ENCODE data around the gene PTPN14.

Gene PTPN14

DNA sequence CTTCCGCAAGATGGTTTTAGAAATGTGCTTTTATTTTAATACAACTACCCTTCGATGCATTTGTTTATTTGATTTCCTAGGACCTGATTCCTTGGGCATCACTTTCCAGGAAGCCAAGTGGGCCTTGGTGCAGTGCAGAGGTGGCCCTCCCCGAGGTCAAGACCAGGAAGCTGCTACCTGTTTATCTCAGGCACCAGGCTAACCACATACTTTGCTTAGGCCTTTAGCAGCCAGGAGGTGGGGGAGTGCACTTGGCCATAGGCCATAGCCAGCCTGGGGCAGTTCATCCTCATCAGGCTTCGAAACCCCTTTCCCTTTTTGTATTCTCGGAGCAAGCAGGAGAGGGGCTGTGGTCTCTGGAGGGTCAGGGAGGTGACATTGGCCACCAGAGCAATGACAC lies 225.0 kb downstream of the PTPN14 start:
- in situ Hi-C loops (cut with HindIII; ENCODE audit: low sequenced_read_pairs), result loop anchor here (5.0 kb wide), 1 partner anchor 69 kb away; no protein-coding TSS in a partner anchor

DNA sequence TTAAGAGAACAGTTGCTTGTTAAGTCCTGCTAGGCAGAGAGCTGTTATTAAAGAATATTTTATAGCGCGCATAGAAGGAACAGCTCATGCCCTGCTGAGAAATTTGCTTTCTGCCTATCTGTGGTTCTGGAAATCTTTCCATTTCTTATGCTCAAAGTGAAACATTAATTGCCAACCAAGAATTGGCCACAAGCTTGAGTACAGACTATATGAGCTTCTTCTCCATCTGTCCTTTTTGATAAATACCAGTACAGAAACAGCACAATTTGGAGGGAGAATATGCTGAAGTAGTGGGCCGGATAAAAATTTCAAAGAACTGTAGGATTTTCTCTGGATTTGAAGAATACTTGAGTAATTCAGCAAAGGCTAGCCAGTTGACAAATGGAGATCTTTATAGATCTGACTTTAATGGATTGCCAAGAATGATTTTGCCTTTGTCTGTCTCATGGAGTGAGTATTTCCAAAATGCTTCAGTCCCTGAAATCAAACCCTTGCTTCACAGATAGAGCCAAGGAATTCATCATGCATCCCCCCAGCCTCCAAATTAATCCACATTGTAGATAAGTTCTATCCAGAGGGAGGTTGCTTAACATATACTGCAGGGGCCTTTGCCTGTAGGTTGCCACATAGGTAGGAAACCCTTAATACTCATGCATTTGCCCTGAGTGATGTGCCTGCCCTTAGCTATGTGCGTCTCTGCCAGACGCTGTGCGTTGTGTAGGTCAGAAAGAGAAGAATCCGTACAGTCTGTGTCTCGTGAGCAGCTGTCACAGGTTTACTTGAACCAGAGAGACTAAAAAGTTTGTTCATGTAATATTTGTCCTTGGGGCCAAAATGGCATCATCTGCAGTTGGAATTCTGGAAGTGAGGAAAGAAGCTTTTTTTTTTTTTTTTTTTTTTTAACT lies 226.3 kb downstream of the PTPN14 start:
- in situ Hi-C loops (cut with HindIII; ENCODE audit: low sequenced_read_pairs), result loop anchor here (5.0 kb wide), 1 partner anchor 68 kb away; no protein-coding TSS in a partner anchor

DNA sequence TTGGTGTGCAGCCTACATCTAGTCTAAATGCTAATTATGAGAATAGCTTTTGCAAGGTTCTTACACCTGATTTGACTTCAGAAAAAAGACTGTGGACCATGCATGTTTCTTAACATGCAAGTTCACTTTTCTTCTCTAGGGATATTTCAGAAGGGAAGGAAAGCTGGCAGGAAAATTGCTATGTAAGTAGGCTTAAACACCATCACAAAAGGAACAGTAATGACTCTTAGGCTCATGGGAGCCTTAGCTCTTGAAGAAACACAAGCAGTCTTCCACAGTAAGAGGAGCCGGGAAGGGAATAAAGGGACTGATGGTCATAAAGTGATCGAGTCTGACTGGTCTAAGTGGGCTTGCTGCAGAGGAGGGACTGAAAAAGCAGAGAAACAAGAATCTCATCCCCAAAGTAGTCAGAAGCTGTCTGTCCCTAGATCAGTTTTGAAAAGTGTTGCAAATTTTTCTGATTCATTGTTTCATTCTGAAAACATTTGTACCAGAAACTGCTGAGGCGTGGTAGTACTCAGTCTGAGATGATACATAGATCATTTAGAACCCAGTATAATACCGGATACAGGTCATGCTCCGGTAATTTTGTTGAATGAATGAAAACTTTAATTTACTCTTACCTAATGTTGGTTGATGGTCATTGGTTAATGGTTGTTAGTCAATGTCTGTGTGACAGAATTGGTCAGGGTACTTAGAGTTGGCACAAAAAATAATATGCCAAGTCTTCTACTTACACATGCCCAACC lies 229.5 kb downstream of the PTPN14 start:
- in situ Hi-C loops (cut with HindIII; ENCODE audit: low sequenced_read_pairs), result no loop called here

DNA sequence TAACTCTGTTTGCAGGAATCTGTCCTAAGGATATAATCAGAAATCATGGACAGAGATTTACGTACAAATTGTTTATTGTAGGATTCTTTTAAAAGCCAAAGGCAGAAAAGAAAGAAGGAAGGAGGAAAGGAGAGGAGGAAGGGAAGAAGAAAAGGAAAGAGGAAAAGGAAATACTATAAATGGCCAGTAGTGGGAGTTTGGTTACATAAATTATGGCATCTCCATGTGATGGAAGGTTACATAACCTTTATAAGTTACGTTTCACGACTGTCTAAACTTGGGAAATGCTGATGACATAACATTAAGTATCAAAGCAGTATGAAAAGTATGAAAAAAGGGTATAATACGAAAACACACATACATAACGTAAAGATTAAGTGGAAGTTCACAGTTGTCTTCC lies 231.5 kb downstream of the PTPN14 start:
- in situ Hi-C loops (cut with HindIII; ENCODE audit: low sequenced_read_pairs), result no loop called here

DNA sequence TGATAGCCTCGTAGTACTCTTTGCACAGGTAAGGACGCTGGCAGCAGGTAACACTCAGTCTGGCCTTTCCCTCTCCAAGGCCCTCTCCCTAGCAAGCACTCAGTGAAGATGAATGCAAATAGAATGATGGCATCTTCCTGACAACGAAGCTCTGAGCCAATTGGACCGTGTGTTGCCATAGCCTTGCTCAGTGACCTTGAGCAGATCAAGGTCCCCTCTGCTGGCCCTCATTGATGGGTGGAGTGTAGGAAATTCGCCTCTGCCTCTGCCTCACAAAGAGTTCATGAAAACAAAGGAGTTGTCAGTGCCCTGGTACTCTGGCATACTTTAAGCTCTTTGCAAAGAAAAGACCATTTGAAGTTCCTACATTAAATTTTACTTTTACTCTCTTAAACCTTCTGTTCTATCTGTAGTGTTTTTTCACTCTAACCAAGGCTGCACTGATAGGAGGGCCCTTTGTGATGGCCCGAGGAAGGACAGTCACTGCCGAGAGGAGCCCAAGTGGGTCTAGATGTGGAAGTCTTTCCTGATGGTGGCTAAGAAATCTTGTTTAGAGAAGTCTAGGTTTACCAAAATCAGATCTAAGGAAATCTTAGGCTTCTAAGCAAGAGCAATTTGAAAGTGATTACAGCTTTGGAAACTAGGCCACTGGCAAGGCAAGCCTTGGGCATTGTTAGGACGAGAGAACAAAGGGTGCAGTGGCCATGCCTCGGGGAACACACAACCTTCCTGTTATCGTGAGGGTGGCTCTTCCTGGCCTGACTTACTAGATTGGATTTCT lies 232.3 kb downstream of the PTPN14 start:
- in situ Hi-C loops (cut with HindIII; ENCODE audit: low sequenced_read_pairs), result no loop called here

DNA sequence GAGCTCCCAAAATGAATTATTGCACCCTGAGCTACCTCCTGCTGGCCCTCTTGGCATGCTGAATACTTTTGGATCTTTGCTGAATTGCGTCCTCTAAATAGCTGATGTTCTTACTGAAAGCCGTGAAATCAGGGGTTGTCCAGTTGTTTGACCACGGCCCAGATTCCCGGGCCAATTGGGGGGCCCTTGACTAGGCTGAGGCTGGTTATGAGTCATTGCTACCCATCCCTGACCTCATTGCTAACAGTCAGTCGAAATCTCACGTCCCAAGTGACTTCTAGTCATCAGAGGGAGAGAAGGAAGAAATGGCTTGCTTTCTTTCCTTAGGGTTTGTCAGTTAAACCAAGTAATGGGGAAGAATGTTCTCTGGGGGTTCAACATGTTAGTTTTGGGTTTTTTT lies 233.0 kb downstream of the PTPN14 start:
- in situ Hi-C loops (cut with HindIII; ENCODE audit: low sequenced_read_pairs), result no loop called here

DNA sequence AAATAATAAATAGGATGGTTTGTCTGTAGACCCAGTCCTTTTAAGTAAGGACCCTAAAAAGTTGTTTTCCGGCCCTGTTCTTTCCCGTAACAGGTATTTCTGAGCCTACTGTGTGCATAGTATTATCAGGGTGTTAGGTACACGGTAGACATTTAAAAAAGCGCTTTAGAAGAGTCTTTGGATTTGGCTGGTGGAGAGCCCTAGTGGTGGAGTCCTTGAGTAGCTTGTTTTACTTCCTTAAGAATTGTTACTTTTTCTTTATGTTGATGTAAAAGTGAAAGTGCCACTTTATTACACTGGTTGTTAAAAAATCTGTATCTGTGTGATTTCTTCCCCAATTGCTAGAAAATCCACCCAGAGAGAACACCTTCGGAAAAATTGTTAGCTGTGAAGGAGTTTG lies 233.7 kb downstream of the PTPN14 start:
- in situ Hi-C loops (cut with HindIII; ENCODE audit: low sequenced_read_pairs), result no loop called here

DNA sequence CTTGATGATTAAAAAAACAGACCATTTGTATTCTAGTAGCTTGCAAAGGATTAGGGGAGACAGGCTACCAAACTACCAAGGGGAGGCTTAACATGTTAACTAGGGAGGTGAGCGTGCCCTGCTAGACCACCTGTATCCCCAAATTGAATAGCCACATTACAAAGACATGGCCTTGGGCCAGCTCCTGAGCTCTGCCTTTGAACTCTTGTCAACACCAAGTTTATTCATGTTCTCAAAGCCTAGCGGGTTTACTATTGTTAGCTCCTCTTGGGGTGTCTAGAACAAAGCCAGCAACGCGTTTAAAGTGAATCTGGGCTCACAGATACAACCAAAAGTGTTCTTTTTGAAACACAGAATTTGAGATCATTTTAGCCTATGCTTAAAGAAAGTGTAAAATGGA lies 234.1 kb downstream of the PTPN14 start:
- in situ Hi-C loops (cut with HindIII; ENCODE audit: low sequenced_read_pairs), result no loop called here

DNA sequence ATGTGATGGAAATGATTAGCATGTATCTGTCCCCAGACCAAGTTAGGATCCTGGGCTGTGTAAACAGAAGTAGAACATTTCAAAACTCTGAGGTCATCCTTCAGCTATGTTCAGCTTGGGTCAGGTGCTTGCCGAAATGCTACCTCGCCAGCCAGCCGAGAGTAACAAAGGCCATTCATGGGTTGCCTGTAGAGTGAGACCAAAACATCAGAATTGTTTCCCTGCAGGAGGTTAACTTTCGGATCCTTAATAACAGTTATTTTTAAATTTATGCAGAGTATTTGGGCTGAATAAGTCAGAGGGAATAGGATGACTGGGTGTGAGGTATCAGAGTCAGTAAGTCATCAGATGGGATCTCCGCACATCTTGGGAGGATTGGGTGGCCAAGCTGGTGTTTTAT lies 234.8 kb downstream of the PTPN14 start:
- in situ Hi-C loops (cut with HindIII; ENCODE audit: low sequenced_read_pairs), result no loop called here

DNA sequence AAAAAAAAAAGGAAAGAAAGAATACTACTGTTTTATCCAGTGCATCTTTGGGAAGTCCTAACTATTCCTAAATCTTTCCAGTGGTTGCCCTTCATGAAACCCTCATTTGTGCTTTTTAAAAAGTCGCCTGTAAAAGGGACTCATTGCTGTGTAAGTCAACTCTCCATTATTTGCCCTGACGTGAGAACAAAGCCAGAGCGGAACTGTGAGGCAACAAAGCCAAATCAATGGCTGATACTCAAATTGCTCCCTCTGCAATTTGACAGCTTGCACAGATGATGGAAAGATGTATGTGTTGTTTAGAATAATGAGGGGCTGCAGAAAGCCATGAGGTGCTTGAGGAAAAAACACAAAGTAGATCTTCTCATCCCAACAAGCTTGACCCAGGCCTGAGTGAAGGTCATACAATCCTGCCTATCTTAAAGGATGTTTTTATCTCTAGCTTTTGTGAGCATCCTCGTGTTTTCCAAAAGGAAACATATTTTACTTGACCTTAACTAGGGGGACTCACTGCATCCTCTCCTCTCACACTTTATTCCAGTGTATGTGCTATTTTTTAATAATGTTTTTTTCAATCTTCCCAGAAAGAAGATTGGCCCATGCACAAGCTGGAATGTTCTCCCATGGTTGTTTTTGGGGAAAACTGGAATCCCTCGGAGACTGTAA lies 237.1 kb downstream of the PTPN14 start:
- in situ Hi-C loops (cut with HindIII; ENCODE audit: low sequenced_read_pairs), result no loop called here

DNA sequence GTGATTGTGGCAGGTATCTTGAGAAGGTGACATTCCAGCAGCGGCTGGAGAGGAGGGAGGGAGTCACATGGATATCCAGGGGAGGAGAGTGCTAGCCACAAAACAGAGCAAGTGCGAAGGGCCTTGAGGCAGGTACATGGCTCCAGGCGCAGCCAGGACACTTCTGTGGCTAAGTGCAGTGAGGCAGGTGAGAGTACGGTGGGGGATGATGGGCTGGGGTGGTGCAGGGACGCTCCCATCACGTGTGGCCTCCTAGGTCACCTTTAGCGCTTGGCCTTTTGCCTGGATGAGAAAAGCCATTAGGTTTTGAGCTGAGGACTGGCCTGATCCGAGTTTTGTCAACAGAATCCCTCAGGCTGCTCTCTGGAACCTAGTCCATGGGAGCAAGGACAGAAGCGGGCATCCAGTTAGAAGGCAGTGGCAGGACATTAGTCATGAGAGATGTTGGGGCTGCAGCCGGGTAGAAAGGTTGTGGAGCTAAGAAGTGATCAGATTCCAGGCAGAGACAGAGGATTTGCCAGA lies 238.8 kb downstream of the PTPN14 start:
- in situ Hi-C loops (cut with HindIII; ENCODE audit: low sequenced_read_pairs), result no loop called here

DNA sequence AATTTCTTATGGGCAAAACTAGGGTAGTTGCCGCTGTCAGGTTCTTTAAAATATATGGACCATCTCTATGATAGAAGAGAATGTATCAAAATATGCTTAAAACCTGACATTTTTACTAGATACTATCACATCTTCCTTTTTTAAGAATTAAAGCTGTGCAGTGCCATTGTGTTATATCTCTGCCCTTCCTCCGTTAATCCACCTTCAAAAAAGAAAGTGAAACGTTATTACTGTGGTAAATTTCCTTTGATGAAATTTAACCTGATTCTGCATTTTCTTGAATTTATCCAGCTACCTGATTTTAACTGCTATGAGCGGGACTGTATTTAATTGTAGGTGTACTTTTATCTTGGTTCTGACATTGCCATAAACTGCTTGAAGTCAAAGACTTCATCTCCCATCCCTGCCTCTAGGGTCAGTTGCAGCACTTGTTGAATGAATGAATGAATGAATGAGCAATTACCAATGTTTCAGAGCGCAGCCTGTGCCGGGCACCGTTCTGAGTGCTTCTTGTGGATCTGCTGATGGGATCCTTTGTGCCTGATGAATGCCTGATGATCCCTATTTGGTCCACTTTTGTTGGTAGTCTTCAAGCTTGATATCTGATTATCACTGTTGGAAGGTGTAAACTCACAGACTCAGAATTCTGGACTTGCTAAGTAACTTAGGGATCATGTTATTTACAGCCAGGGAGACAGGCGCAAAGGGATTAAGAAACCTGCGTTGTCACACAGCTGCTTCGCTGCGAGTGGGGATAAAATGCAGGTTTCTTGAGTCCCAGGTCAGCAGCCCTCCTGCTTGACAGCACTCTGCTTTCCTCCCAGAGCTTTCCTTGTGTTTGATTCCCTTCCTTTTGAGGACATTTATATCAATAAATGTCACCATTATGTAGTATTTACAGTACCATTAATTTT lies 240.4 kb downstream of the PTPN14 start:
- in situ Hi-C loops (cut with HindIII; ENCODE audit: low sequenced_read_pairs), result no loop called here

DNA sequence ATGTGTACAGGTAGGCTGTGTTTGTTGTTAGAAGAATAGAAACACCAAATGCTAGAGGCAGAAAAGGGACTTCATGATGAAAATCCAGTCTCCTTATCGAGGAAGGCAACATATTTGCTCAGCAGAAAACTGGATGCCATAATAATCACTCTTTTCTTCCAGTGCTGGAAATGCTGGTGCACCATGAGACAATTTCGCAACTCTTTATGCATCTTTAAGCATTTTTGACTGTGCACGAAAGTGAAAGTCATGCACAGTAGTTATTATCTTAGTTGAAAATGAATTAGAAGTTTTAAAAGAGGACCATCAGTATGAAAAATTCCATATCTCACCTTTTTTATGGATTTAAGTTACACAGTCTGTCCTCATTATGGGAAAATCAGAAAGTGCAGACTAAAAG lies 241.4 kb downstream of the PTPN14 start:
- in situ Hi-C loops (cut with HindIII; ENCODE audit: low sequenced_read_pairs), result no loop called here

DNA sequence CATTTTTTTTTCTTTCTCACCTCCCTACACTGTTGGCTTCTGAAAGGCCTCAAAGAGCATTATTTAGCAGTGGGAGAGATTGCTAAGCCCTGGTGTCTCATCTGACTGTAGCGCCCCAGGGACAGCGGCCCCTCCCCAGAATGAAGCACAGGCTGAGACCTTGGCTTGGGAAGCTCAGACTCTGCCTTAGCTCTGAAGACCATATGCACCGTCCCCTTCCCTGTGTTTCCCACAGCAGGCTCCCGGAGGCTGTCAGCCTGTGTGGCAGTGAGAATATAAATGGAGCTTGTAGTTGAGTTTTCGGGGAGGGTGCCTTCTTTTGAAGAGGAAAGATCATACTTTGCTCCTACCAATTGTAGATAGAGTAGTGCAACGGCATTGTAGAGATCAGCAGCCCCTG lies 245.1 kb downstream of the PTPN14 start:
- in situ Hi-C loops (cut with HindIII; ENCODE audit: low sequenced_read_pairs), result no loop called here

DNA sequence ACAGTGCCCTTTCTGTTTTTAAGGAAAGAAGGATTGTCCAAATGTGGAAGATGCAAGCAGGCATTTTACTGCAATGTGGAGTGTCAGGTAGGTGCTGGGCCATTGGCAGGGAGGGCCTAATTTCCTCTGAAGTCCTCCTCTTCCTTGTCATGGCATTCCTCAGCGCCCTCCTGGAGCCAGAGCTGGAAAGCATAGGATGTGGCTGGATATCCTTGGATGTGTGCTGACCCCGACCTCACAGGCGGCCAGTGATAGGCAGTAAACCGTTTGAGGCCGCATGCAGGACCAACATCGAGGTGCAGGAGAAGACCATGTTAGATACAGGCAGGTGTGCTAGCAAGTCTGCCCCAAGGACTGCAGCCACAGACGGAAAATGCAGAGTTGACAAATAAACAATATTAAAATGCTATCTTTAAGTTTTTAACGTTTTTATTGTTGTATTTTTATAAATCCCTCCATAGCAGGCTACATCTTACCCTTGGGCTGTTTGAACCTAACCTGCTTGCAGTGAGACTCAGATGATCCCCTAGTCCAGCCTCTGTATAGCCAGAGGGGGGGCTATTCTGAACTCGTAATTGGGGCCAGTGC lies 246.1 kb downstream of the PTPN14 start:
- in situ Hi-C loops (cut with HindIII; ENCODE audit: low sequenced_read_pairs), result no loop called here

DNA sequence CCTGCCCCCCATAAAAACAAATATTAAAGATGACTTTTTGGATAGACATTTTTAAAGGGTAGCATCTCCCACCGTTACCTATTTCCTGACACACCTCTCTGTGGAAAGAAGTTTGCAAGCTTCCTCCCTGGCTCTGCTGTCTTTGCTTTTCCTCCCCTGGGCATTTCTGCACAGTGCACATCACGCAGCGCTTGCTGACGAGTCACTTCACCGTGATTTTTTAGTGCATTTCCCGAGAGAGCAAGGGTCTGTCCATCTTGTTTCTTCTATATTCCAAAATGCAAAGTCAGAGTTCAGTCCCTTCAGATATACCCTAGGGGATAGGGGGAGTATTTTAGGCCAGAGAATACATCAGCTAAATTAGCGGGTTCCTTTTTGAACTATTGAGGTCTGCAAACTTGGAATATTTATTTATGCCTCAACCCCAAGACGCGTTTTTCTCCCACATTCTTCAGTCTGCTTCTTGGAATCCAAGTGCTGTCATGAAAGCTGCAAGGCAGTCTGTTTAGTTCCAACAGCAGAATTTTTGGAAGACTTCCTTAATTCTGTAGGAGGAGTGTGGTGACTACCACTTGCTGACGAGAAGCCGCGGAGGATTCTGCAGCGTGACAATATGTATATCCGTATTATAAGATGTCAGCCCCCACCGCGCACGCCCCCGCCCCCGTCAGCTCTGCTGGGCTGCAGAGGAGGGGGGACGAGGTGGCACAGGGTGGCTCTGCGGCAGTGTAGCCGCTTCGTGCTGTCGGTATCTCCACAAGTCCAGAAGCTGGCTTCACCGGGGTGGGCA lies 248.1 kb downstream of the PTPN14 start:
- in situ Hi-C loops (cut with HindIII; ENCODE audit: low sequenced_read_pairs), result no loop called here

DNA sequence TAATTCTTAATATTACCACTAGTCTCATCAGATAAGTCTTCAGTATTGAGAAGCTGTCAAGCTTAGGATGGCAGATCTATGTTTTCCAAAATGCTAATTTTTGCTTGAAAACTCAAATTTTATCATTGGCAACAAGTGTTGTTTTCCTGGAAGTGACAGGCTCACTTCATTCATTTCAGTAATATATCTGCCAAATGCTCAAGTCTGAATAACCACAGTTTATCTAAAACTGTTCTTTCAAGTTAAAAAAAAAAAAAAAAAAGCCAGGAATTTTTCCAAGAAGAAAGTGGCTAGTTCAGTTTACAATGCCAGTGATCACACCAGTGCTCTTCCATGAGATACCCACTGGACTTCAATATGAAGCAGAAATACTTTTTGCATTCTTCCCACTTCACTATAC lies 249.9 kb downstream of the PTPN14 start:
- in situ Hi-C loops (cut with HindIII; ENCODE audit: low sequenced_read_pairs), result no loop called here

DNA sequence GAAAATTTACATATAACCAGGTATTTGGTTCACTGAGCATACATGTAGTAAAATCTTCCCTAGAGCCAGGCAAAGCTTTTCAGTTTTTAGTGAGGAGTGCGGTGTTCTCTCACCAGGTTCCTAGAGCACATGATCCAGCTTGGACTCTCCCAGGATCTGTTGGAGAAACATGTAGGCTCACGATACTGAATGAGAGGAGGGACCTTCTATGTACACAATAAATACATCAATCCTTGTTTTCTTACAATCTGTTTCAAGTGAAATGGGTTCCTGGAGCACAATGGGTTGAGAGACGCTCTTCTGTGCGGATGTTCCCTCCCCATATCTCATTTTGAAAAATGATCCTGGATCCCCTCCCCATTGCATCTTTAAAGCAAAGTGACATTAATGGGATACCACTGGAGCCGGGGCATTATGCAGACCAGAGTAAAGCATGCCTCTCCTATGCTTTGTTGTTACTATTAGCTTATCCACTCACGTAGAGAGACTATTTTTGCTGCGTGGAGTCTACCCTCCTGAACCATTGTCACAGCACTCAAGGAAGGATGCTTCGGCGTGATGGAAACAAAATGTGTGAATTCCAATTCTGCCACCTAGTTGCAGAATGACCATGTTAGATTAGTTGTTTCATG lies 251.1 kb downstream of the PTPN14 start:
- in situ Hi-C loops (cut with HindIII; ENCODE audit: low sequenced_read_pairs), result no loop called here

All from endothelial cell of hepatic sinusoid (primary cell).